ENCODE measurements around the gene TEX19. TPM values are rescaled to one million over a fixed set of nuclear protein-coding genes. Genes with fewer than 3 reads are reported as not detected.

TEX19 gene
- total RNA-seq, 2 experiments from 2014 or later, result not detected

GRCh38 chr17:82327289-82327688, 31.8 kb upstream of the TEX19 start:
- CTCF ChIA-PET, result no interaction called here
- TF ChIP-seq CTCF (IDR thresholded peaks at IDR 0.05), result no peak

GRCh38 chr17:82327757-82328140, 31.3 kb upstream of the TEX19 start:
- peaks cover 22% of the 10 kb centered on the region for H3K4me1 Mint-ChIP-seq (ENCODE audit: low read depth)
- no peak for TF ChIP-seq CTCF (IDR thresholded peaks at IDR 0.05)
- intact Hi-C loops (cut with micrococcal nuclease), result no loop called here
- no peaks in the 10 kb centered on the region for H3K9me3 Mint-ChIP-seq
- CTCF ChIA-PET, result no interaction called here
- H3K27me3 Mint-ChIP-seq, result peaks cover 4% of the 10 kb centered on the region
- DNase-seq (no peak), ATAC-seq (no peak)
- POLR2A ChIA-PET, result interaction anchor here (1.0 to 1.2 kb wide), 2 partner anchors 11 to 83 kb away, joined by 3 read pairs; partner anchors contain the start of gene CD7
- H3K27ac Mint-ChIP-seq, result no peak overlapping the region
- peaks cover 3% of the 10 kb centered on the region for H3K36me3 Mint-ChIP-seq (ENCODE audit: low read depth)
- no peak overlapping the region for H3K4me3 Mint-ChIP-seq

More at GRCh38 chr17:82327289-82327688, 31.8 kb upstream of the TEX19 start:
- no peaks in the 10 kb centered on the region for H3K9me3 Mint-ChIP-seq
- H3K27me3 Mint-ChIP-seq, result peaks cover 3% of the 10 kb centered on the region
- no peak overlapping the region for H3K4me3 Mint-ChIP-seq
- peaks cover 23% of the 10 kb centered on the region for H3K4me1 Mint-ChIP-seq (ENCODE audit: low read depth)
- POLR2A ChIA-PET, result interaction anchor here (1.0 to 1.8 kb wide), 2 partner anchors 10 to 29 kb away, joined by 3 to 9 read pairs; partner anchors contain the start of gene CD7
- peaks cover 3% of the 10 kb centered on the region for H3K36me3 Mint-ChIP-seq (ENCODE audit: low read depth)
- DNase-seq, result no peak
- no peak for ATAC-seq
- no peak overlapping the region for H3K27ac Mint-ChIP-seq
- intact Hi-C loops (cut with micrococcal nuclease), result no loop called here

- Mint-ChIP-seq H3K36me3 (ENCODE audit: low read depth) (peaks cover 3% of the 10 kb centered on the region), H3K4me3 (no peak overlapping the region), H3K4me1 (ENCODE audit: low read depth) (peaks cover 21% of the 10 kb centered on the region), H3K27ac (no peak overlapping the region), H3K9me3 (no peaks in the 10 kb centered on the region), H3K27me3 (peaks cover 7% of the 10 kb centered on the region)
- CTCF ChIA-PET, result no interaction called here
- no peak for TF ChIP-seq CTCF (IDR thresholded peaks at IDR 0.05)
- DNase-seq, result no peak
- POLR2A ChIA-PET, result interaction anchor here (1.0 to 1.2 kb wide), 2 partner anchors 11 to 84 kb away, joined by 3 read pairs; partner anchors contain the start of gene CD7
- no peak for ATAC-seq
- intact Hi-C loops (cut with micrococcal nuclease), result no loop called here
Observed at GRCh38 chr17:82328141-82328993, 30.7 kb upstream of the TEX19 start.

- CTCF ChIA-PET, result interaction anchor here (2.6 kb wide), 1 partner anchor 8 kb away, joined by 8 read pairs; no protein-coding TSS in a partner anchor
- Mint-ChIP-seq H3K9me3 (no peaks in the 10 kb centered on the region), H3K27me3 (peaks cover 7% of the 10 kb centered on the region), H3K4me1 (ENCODE audit: low read depth) (peaks cover 16% of the 10 kb centered on the region), H3K4me3 (no peak overlapping the region), H3K36me3 (ENCODE audit: low read depth) (peaks cover 3% of the 10 kb centered on the region), H3K27ac (no peak overlapping the region)
- intact Hi-C loops (cut with micrococcal nuclease), result no loop called here
- ATAC-seq, result no peak
- TF ChIP-seq CTCF (IDR thresholded peaks at IDR 0.05), result no peak
- POLR2A ChIA-PET, result interaction anchor here (1.0 kb wide), 1 partner anchor 27 kb away, joined by 3 read pairs; no protein-coding TSS in a partner anchor
- no peak for DNase-seq
Observed at GRCh38 chr17:82328994-82329507, 30.0 kb upstream of the TEX19 start.

Data from activated CD8-positive, alpha-beta T cell treated with anti-CD3 and anti-CD28 coated beads for 36 hours (primary cell).